Measurements from ENCODE around the gene MDM1. TPM values are rescaled to one million over a fixed set of nuclear protein-coding genes. Genes with fewer than 3 reads are reported as not detected.

MDM1 gene
- total and polyA plus RNA-seq, 4 donors, result 2.0 to 12.9 (median 5.1) TPM

DNA sequence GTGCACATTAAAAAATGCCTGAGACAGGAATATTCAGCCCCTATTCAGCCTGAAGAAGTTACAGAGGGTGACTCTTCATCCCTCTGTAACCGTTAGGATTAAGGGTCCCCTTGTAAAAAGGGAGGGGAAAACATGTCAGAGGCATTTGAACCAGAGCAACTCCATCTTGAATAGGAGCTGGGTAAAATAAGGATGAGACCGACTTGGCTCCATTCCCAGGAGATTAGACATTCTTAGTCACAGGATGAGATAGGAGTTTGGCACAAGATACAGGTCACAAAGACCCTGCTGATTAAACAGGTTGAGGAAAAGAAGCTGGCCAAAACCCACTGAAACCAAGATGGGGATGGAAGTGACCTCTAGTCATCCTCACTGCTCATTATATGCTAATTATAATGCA, 19.9 kb upstream of the MDM1 start:
- Histone ChIP-seq H3K36me3 (ENCODE audit: control insufficient read depth in 4 of 4, insufficient read depth in 3 of 4, low read depth in 1 of 4, low read length in 3 of 4) (no peaks in the 10 kb centered on the region), H3K9ac (ENCODE audit: low read depth in 1 of 2, low read length in 2 of 2) (no peak overlapping the region), H3K4me3 (ENCODE audit: low read depth in 1 of 3, low read length in 3 of 3) (no peak overlapping the region), H3K9me3 (ENCODE audit: control insufficient read depth in 4 of 4, low read length in 3 of 4) (no peaks in the 10 kb centered on the region), H3K27ac (ENCODE audit: low read depth in 1 of 2, low read length in 2 of 2) (no peak overlapping the region), H3K27me3 (ENCODE audit: control insufficient read depth in 4 of 4, insufficient read depth in 4 of 4, low read length in 3 of 4) (no peaks in the 10 kb centered on the region), H3K4me1 (ENCODE audit: control insufficient read depth in 4 of 4, insufficient read depth in 4 of 4, low read length in 3 of 4) (no peaks in the 10 kb centered on the region)
- 62% methylated on average over 2 of the region's 2 CpGs for WGBS
- TF ChIP-seq HNF4A (conservative IDR thresholded peaks at IDR 0.05), result no peak
- no peak for TF ChIP-seq EGR1 (IDR thresholded peaks at IDR 0.05; ENCODE audit: low read depth in 2 of 2)
- no peak for TF ChIP-seq FOXA1 (IDR thresholded peaks at IDR 0.05)
- TF ChIP-seq YY1 (IDR thresholded peaks at IDR 0.05), result no peak
- TF ChIP-seq RAD21 (IDR thresholded peaks at IDR 0.05), result no peak
- TF ChIP-seq JUND (IDR thresholded peaks at IDR 0.05), result no peak
- no peak for TF ChIP-seq TAF1 (conservative IDR thresholded peaks at IDR 0.05)
- TF ChIP-seq ZBTB33 (IDR thresholded peaks at IDR 0.05), result no peak
- no peak for TF ChIP-seq SP1 (IDR thresholded peaks at IDR 0.05)
- TF ChIP-seq NR2F2 (IDR thresholded peaks at IDR 0.05), result no peak
- no peak for TF ChIP-seq MAX (IDR thresholded peaks at IDR 0.05)
- TF ChIP-seq HNF4G (IDR thresholded peaks at IDR 0.05), result no peak
- no peak for TF ChIP-seq REST (IDR thresholded peaks at IDR 0.05)
- TF ChIP-seq, protein P1, sequence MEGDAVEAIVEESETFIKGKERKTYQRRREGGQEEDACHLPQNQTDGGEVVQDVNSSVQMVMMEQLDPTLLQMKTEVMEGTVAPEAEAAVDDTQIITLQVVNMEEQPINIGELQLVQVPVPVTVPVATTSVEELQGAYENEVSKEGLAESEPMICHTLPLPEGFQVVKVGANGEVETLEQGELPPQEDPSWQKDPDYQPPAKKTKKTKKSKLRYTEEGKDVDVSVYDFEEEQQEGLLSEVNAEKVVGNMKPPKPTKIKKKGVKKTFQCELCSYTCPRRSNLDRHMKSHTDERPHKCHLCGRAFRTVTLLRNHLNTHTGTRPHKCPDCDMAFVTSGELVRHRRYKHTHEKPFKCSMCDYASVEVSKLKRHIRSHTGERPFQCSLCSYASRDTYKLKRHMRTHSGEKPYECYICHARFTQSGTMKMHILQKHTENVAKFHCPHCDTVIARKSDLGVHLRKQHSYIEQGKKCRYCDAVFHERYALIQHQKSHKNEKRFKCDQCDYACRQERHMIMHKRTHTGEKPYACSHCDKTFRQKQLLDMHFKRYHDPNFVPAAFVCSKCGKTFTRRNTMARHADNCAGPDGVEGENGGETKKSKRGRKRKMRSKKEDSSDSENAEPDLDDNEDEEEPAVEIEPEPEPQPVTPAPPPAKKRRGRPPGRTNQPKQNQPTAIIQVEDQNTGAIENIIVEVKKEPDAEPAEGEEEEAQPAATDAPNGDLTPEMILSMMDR (IDR thresholded peaks at IDR 0.05; ENCODE audit: low read depth, low read length, missing input control), result no peak
- TF ChIP-seq FOXA2 (IDR thresholded peaks at IDR 0.05), result no peak
- no peak for TF ChIP-seq RXRA (IDR thresholded peaks at IDR 0.05)
- TF ChIP-seq, protein P2, sequence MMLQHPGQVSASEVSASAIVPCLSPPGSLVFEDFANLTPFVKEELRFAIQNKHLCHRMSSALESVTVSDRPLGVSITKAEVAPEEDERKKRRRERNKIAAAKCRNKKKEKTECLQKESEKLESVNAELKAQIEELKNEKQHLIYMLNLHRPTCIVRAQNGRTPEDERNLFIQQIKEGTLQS (IDR thresholded peaks at IDR 0.05), result no peak
- TF ChIP-seq GABPA (IDR thresholded peaks at IDR 0.05 in 1 of 2, conservative IDR thresholded peaks at IDR 0.05 in 1 of 2), result no peak
- no peak for DNase-seq (ENCODE audit: low spot score)
